ENCODE measurements around the gene DMD. TPM values are rescaled to one million over a fixed set of nuclear protein-coding genes. Genes with fewer than 3 reads are reported as not detected.

DMD gene
- total RNA-seq, 4 donors from 2014 or later = 2.2 to 26.7 (median 7.8) TPM

- no peak for DNase-seq
- no peak for TF ChIP-seq POLR2A (IDR thresholded peaks at IDR 0.05)
- TF ChIP-seq, protein P1, sequence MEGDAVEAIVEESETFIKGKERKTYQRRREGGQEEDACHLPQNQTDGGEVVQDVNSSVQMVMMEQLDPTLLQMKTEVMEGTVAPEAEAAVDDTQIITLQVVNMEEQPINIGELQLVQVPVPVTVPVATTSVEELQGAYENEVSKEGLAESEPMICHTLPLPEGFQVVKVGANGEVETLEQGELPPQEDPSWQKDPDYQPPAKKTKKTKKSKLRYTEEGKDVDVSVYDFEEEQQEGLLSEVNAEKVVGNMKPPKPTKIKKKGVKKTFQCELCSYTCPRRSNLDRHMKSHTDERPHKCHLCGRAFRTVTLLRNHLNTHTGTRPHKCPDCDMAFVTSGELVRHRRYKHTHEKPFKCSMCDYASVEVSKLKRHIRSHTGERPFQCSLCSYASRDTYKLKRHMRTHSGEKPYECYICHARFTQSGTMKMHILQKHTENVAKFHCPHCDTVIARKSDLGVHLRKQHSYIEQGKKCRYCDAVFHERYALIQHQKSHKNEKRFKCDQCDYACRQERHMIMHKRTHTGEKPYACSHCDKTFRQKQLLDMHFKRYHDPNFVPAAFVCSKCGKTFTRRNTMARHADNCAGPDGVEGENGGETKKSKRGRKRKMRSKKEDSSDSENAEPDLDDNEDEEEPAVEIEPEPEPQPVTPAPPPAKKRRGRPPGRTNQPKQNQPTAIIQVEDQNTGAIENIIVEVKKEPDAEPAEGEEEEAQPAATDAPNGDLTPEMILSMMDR (IDR thresholded peaks at IDR 0.05) = no peak
- Histone ChIP-seq H3K27ac (no peak overlapping the region), H3K9me3 (no peaks in the 10 kb centered on the region), H3K4me3 (no peak overlapping the region), H3K36me3 (no peaks in the 10 kb centered on the region), H3K27me3 (no peaks in the 10 kb centered on the region), H3K4me1 (no peaks in the 10 kb centered on the region)
- intact Hi-C loops (cut with DNase I) = no loop called here
- WGBS, 2 donors = 68 to 70% methylated on average over 5 of the region's 5 CpGs
Observed at GRCh38 chrX:32010948-32011347, 1200.4 kb downstream of the DMD start.

- DNase-seq = no peak
- H3K4me3 ChIP-seq = no peak overlapping the region
- H3K27ac ChIP-seq = no peak overlapping the region
- WGBS, 2 donors = 57 to 61% methylated on average over 4 of the region's 4 CpGs
- TF ChIP-seq POLR2A (IDR thresholded peaks at IDR 0.05) = no peak
- TF ChIP-seq, protein P1 (IDR thresholded peaks at IDR 0.05) = no peak
- H3K36me3 ChIP-seq = no peaks in the 10 kb centered on the region
- intact Hi-C loops (cut with DNase I) = no loop called here
- no peaks in the 10 kb centered on the region for H3K27me3 ChIP-seq
- H3K4me1 ChIP-seq = no peaks in the 10 kb centered on the region
- H3K9me3 ChIP-seq = no peaks in the 10 kb centered on the region
Observed at GRCh38 chrX:32010212-32010611, 1201.1 kb downstream of the DMD start.

DNA sequence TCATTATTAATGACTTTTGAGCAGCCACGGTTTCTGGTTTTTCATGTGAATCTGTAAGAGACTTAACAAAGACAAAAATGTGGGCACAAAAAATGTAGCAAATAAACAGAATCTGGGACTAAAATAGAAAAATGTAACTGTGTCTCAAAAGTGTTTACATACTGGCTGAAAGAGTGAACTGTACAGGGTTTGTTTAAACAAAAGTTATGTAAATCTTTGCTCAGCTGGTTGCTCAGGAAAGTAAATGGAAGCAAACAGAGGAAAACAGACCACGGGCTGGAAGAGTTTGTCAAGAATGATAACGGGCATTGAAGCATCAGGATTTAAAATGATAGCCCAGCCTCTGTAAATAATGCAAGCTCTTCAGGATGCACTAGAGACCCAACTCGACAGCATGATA lies 1217.7 kb downstream of the DMD start:
- Histone ChIP-seq H3K4me1 (no peaks in the 10 kb centered on the region), H3K27me3 (no peaks in the 10 kb centered on the region), H3K9me3 (no peaks in the 10 kb centered on the region), H3K4me3 (no peak overlapping the region), H3K36me3 (no peaks in the 10 kb centered on the region), H3K27ac (no peak overlapping the region)
- TF ChIP-seq, protein P1 (IDR thresholded peaks at IDR 0.05) = no peak
- no peak for TF ChIP-seq POLR2A (IDR thresholded peaks at IDR 0.05)
- WGBS, 2 donors = 10 to 13% methylated on average over 4 of the region's 4 CpGs
- DNase-seq = no peak
- intact Hi-C loops (cut with DNase I) = no loop called here

- no peak for DNase-seq
- no peak for TF ChIP-seq POLR2A (IDR thresholded peaks at IDR 0.05)
- TF ChIP-seq, protein P1 (IDR thresholded peaks at IDR 0.05) = no peak
- intact Hi-C loops (cut with DNase I) = no loop called here
- no peaks in the 10 kb centered on the region for H3K9me3 ChIP-seq
- no peaks in the 10 kb centered on the region for H3K27me3 ChIP-seq
- no peak overlapping the region for H3K27ac ChIP-seq
- no peaks in the 10 kb centered on the region for H3K4me1 ChIP-seq
- H3K4me3 ChIP-seq = no peak overlapping the region
- WGBS, 2 donors = 77 to 81% methylated on average over 5 of the region's 5 CpGs
- no peaks in the 10 kb centered on the region for H3K36me3 ChIP-seq
Observed at GRCh38 chrX:31988975-31989374, 1222.4 kb downstream of the DMD start.

GRCh38 chrX:31981546-31982062 lies 1229.7 kb downstream of the DMD start:
- 51 to 64% methylated on average over 7 of the region's 7 CpGs for WGBS, 2 donors
- TF ChIP-seq, protein P1 (IDR thresholded peaks at IDR 0.05) = no peak
- TF ChIP-seq POLR2A (IDR thresholded peaks at IDR 0.05) = no peak
- Histone ChIP-seq H3K27me3 (no peaks in the 10 kb centered on the region), H3K4me1 (no peaks in the 10 kb centered on the region), H3K9me3 (no peaks in the 10 kb centered on the region), H3K36me3 (no peaks in the 10 kb centered on the region), H3K27ac (no peak overlapping the region), H3K4me3 (no peak overlapping the region)
- intact Hi-C loops (cut with DNase I) = no loop called here
- DNase-seq = no peak
